HEK293 (cell line): Measurements from ENCODE around the gene HOXC5.
"Not testable (repeated sequence)": the region's sequence is repeated elsewhere in the genome, so short reads cannot be mapped to it uniquely, and the experiment has no call there.

Experiments
- CTCF ChIA-PET: fragments of 350-600 bp; formaldehyde crosslinking; extraction: SDS; loops from one replicate; lab custom pipeline; 2021; ENCODE audit warnings: antibody characterized with exemption; lab: Yijun Ruan, JAX
- POLR2A ChIA-PET: fragments of 300-600 bp; formaldehyde crosslinking; extraction: SDS; loops from one replicate; lab custom pipeline; 2020; ENCODE audit warnings: antibody characterized with exemption, inconsistent platforms; lab: Yijun Ruan, JAX
- H3K27ac ChIP-seq: fragments of 200-500 bp; sonication (Bioruptor generic); 2 replicates; pipeline ENCODE4 v1.5.1; 2014; ENCODE audit warnings: low read depth, low read length, control low read depth, inconsistent platforms; ENCODE audit errors: extremely low read depth
- H3K36me3 ChIP-seq, 2 experiments: fragments of 200-500 bp in 1 of 2; sonication (Bioruptor generic) in 1 of 2; 1 replicate in 1 of 2; 2 replicates in 1 of 2; pipeline ENCODE4 v1.5.1; 2014 to 2017; ENCODE audit warnings: inconsistent platforms in 2 of 2, low read length in 2 of 2; ENCODE audit not compliant: control insufficient read depth in 2 of 2, insufficient read depth in 1 of 2
- H3K4me1 ChIP-seq: fragments of 200-500 bp; sonication (Bioruptor generic); 2 replicates; pipeline ENCODE4 v1.5.1; 2014; ENCODE audit warnings: mild to moderate bottlenecking, low read length, inconsistent platforms; ENCODE audit not compliant: control insufficient read depth, insufficient read depth
- H3K4me3 ChIP-seq: 2 replicates; pipeline ENCODE4 v1.5.1; 2011; ENCODE audit warnings: low read depth, mild to moderate bottlenecking, control low read depth, low read length, moderate library complexity
- H3K9me3 ChIP-seq: fragments of 200-500 bp; sonication (Bioruptor generic); 2 replicates; pipeline ENCODE4 v1.5.1; 2014; ENCODE audit warnings: low read depth, low read length, inconsistent platforms; ENCODE audit not compliant: control insufficient read depth, insufficient read depth
- BCL6B ChIP-seq: fragments of 450-650 bp; formaldehyde crosslinking; IDR thresholded peaks from 2 replicates; pipeline ENCODE4 v1.5.1; 2017; ENCODE audit warnings: missing biosample characterization, missing genetic modification characterization
- GLIS2 ChIP-seq: fragments of 450-650 bp; formaldehyde crosslinking; IDR thresholded peaks from 2 replicates; pipeline ENCODE4 v1.5.1; 2016; ENCODE audit warnings: missing biosample characterization, missing genetic modification characterization
- HIC1 ChIP-seq: fragments of 450-650 bp; formaldehyde crosslinking; IDR thresholded peaks from 2 replicates; pipeline ENCODE4 v1.5.1; 2016; ENCODE audit warnings: missing biosample characterization, missing genetic modification characterization
- IKZF3 ChIP-seq: fragments of 450-650 bp; IDR thresholded peaks from 2 replicates; pipeline ENCODE4 v1.5.0; 2018; ENCODE audit warnings: missing biosample characterization, mild to moderate bottlenecking, missing genetic modification characterization, moderate library complexity
- PATZ1 ChIP-seq: fragments of 450-650 bp; formaldehyde crosslinking; IDR thresholded peaks from 2 replicates; pipeline ENCODE4 v1.5.1; 2016; ENCODE audit warnings: missing biosample characterization, missing genetic modification characterization
- PRDM1 ChIP-seq: fragments of 450-650 bp; formaldehyde crosslinking; IDR thresholded peaks from 2 replicates; pipeline ENCODE4; 2016; ENCODE audit warnings: missing biosample characterization, missing genetic modification characterization
- PRDM10 ChIP-seq: fragments of 450-650 bp; formaldehyde crosslinking; IDR thresholded peaks from 2 replicates; pipeline ENCODE4 v1.5.1; 2016; ENCODE audit warnings: missing biosample characterization, missing genetic modification characterization
- SP2 ChIP-seq: fragments of 450-650 bp; formaldehyde crosslinking; IDR thresholded peaks from 2 replicates; pipeline ENCODE4 v1.5.1; 2016; ENCODE audit warnings: missing biosample characterization, missing genetic modification characterization
- SP7 ChIP-seq: fragments of 450-650 bp; formaldehyde crosslinking; IDR thresholded peaks from 2 replicates; pipeline ENCODE4 v1.5.1; 2016; ENCODE audit warnings: missing biosample characterization, missing genetic modification characterization
- YY1 ChIP-seq: fragments of 450-650 bp; formaldehyde crosslinking; IDR thresholded peaks from 2 replicates; pipeline ENCODE4 v1.5.1; 2018; ENCODE audit warnings: missing biosample characterization, missing genetic modification characterization
- ZBTB17 ChIP-seq: fragments of 450-650 bp; formaldehyde crosslinking; IDR thresholded peaks from 2 replicates; pipeline ENCODE4 v1.5.1; 2016; ENCODE audit warnings: missing biosample characterization, missing genetic modification characterization
- ZBTB26 ChIP-seq: fragments of 450-650 bp; formaldehyde crosslinking; optimal IDR thresholded peaks from 2 replicates; pipeline ENCODE3; 2016; ENCODE audit warnings: missing biosample characterization, mild to moderate bottlenecking, missing genetic modification characterization
- ZBTB6 ChIP-seq: fragments of 450-650 bp; formaldehyde crosslinking; IDR thresholded peaks from 2 replicates; pipeline ENCODE4 v1.5.1; 2017; ENCODE audit warnings: missing biosample characterization, missing genetic modification characterization
- ZFP37 ChIP-seq: fragments of 450-650 bp; formaldehyde crosslinking; IDR thresholded peaks from 2 replicates; pipeline ENCODE4 v1.5.1; 2016; ENCODE audit warnings: missing biosample characterization, missing genetic modification characterization
- ZNF121 ChIP-seq: fragments of 450-650 bp; formaldehyde crosslinking; IDR thresholded peaks from 2 replicates; pipeline ENCODE4 v1.5.1; 2016; ENCODE audit warnings: missing biosample characterization, missing genetic modification characterization
- ZNF366 ChIP-seq: fragments of 450-650 bp; formaldehyde crosslinking; conservative IDR thresholded peaks from 2 replicates; pipeline ENCODE4 v1.5.1; 2016; ENCODE audit warnings: missing biosample characterization, missing genetic modification characterization
- ZNF394 ChIP-seq: fragments of 450-650 bp; formaldehyde crosslinking; IDR thresholded peaks from 2 replicates; pipeline ENCODE4 v1.5.1; 2016; ENCODE audit warnings: missing biosample characterization, missing genetic modification characterization, mild to moderate bottlenecking, moderate library complexity, borderline replicate concordance
- ZNF501 ChIP-seq: fragments of 450-650 bp; formaldehyde crosslinking; IDR thresholded peaks from 2 replicates; pipeline ENCODE4 v1.5.1; 2016; ENCODE audit warnings: missing biosample characterization, missing genetic modification characterization
- ZSCAN30 ChIP-seq: fragments of 450-650 bp; IDR thresholded peaks from 2 replicates; pipeline ENCODE4 v1.5.1; 2018; ENCODE audit warnings: missing biosample characterization, mild to moderate bottlenecking, missing genetic modification characterization, moderate library complexity

The HOXC5 gene

GRCh38 chr12:54081581-54082396 lies 48.9 kb downstream of the HOXC5 start:
- H3K9me3 ChIP-seq, H3K36me3 ChIP-seq, CTCF ChIA-PET, H3K4me3 ChIP-seq: not testable (repeated sequence)
- Histone ChIP-seq H3K4me1 (peaks cover 12% of the 10 kb centered on the region; the same call in 1 of the 2 replicates), H3K27ac (peak overlapping the region; percentile 95)
- TF ChIP-seq PRDM10 (tag by site-specific recombination) (0 out of 2 replicates have a peak, but pooled peaks have one; percentile 7), IKZF3 (peak; percentile 33; the same call in 1 of the 2 replicates), ZNF121 (tag by site-specific recombination) (peak; percentile 99), ZNF366 (tag by site-specific recombination) (peak; percentile 67), ZNF501 (tag by site-specific recombination) (0 out of 2 replicates have a peak, but pooled peaks have one; percentile 58), BCL6B (peak; percentile 45; the same call in 1 of the 2 replicates), SP2 (tag by site-specific recombination) (peak; percentile 28; the same call in 1 of the 2 replicates), ZNF394 (peak; percentile 75), PRDM1 (tag by site-specific recombination) (peak; percentile 44; the same call in 1 of the 2 replicates), ZFP37 (tag by site-specific recombination) (0 out of 2 replicates have a peak, but pooled peaks have one; percentile 24), ZBTB17 (tag by site-specific recombination) (peak; percentile 90), ZSCAN30 (tag by site-specific recombination) (peak; percentile 54), SP7 (tag by site-specific recombination) (0 out of 2 replicates have a peak, but pooled peaks have one; percentile 21), HIC1 (0 out of 2 replicates have a peak, but pooled peaks have one; percentile 24), GLIS2 (tag by site-specific recombination) (peak; percentile 36; the same call in 1 of the 2 replicates), ZBTB6 (tag by site-specific recombination) (peak; percentile 45; the same call in 1 of the 2 replicates), ZBTB26 (tag by site-specific recombination) (peak; percentile 30), YY1 (0 out of 2 replicates have a peak, but pooled peaks have one; percentile 55), PATZ1 (0 out of 2 replicates have a peak, but pooled peaks have one; percentile 43)
- POLR2A ChIA-PET = interaction anchor here (0.6 to 1.6 kb wide), 2 partner anchors 28 to 1789 kb away, joined by 5 to 9 read pairs; partner anchors contain the start of gene HOXC4
